ENCODE measurements around the gene HS6ST3.

HS6ST3 gene

DNA sequence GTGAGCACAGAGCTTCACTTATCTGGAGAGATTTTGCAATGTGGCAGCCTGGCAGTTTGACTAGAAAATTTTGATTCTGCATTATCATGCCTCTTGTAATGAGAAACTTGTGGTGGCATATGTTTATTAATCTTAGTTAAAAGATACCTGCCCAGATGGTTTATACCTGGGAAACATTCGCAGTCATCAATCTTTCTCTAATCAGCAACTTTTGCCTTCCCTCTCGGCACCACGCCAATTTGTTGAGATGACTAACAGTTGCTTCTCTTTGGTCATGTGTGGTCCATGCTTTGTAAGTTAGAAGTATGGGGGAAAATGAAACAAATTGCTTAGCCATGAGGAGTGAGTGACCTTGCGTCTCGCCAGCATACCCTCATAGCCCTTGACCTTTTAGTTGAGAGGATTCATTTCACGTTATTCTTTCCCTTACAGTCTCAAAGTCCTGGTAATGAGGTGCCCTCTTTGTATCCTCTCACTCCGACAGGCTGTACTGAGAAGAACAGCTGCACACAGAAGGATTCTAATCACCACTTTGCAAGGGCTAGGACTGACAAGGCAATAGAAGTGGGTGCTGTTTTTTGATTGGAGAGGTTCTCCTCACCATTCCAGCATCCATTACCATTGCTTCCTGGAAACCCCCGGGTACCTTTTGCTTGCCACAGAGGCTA lies 703.0 kb downstream of the HS6ST3 start:
- Histone ChIP-seq H3K79me1 (replicated peaks; ENCODE audit: low read length, poor library complexity, severe bottlenecking) (no peaks in the 10 kb centered on the region), H3K9me3 (ENCODE audit: control insufficient read depth, low read length) (no peaks in the 10 kb centered on the region), H4K8ac (ENCODE audit: low read length) (no peak overlapping the region), H2AFZ (ENCODE audit: low read depth, low read length) (no peak overlapping the region), H3K18ac (ENCODE audit: low read depth in 1 of 2, low read length in 2 of 2) (no peak overlapping the region), H3K14ac (ENCODE audit: low read length in 2 of 2) (no peak overlapping the region), H3K4me1 (ENCODE audit: control insufficient read depth, insufficient read depth, low read depth, low read length) (no peaks in the 10 kb centered on the region), H2BK12ac (ENCODE audit: low read length in 2 of 2) (no peak overlapping the region), H3K23ac (ENCODE audit: low read length in 2 of 2) (no peak overlapping the region), H3K27ac (ENCODE audit: low read length, poor library complexity, severe bottlenecking) (no peak overlapping the region), H3K27me3 (ENCODE audit: control insufficient read depth in 1 of 2, insufficient read depth in 1 of 2, low read length in 2 of 2) (no peaks in the 10 kb centered on the region), H3K36me3 (ENCODE audit: control insufficient read depth in 1 of 2, insufficient read depth in 2 of 2, low read depth in 1 of 2, low read length in 2 of 2) (no peaks in the 10 kb centered on the region), H2BK120ac (ENCODE audit: low read depth, low read length) (no peak overlapping the region), H4K91ac (ENCODE audit: low read length) (no peak overlapping the region), H3K9ac (ENCODE audit: low read length) (no peak overlapping the region), H3K4me3 (ENCODE audit: insufficient read depth in 1 of 2, low read depth in 1 of 2, low read length in 2 of 2) (no peak overlapping the region), H2AK5ac (ENCODE audit: low read length, severe bottlenecking) (no peak overlapping the region), H3K4me2 (ENCODE audit: low read length, poor library complexity, severe bottlenecking) (no peak overlapping the region), H2BK5ac (ENCODE audit: low read depth, low read length, poor library complexity, severe bottlenecking) (no peak overlapping the region), H2BK15ac (ENCODE audit: low read depth, poor library complexity, severe bottlenecking) (no peak overlapping the region), H3K4ac (ENCODE audit: low read depth in 1 of 2, low read length in 2 of 2) (no peak overlapping the region)
- WGBS: 97% methylated on average over 6 of the region's 8 CpGs
- DNase-seq: no peak

- H3K27ac ChIP-seq (ENCODE audit: low read length, poor library complexity, severe bottlenecking): no peak overlapping the region
- H4K91ac ChIP-seq (ENCODE audit: low read length): no peak overlapping the region
- no peak overlapping the region for H2BK5ac ChIP-seq (ENCODE audit: low read depth, low read length, poor library complexity, severe bottlenecking)
- no peak overlapping the region for H3K4me3 ChIP-seq (ENCODE audit: insufficient read depth in 1 of 2, low read depth in 1 of 2, low read length in 2 of 2)
- H3K18ac ChIP-seq (ENCODE audit: low read depth in 1 of 2, low read length in 2 of 2): no peak overlapping the region
- H3K9ac ChIP-seq (ENCODE audit: low read length): no peak overlapping the region
- no peak overlapping the region for H2BK120ac ChIP-seq (ENCODE audit: low read depth, low read length)
- H2BK12ac ChIP-seq (ENCODE audit: low read length in 2 of 2): no peak overlapping the region
- no peaks in the 10 kb centered on the region for H3K79me1 ChIP-seq (replicated peaks; ENCODE audit: low read length, poor library complexity, severe bottlenecking)
- H3K4me2 ChIP-seq (ENCODE audit: low read length, poor library complexity, severe bottlenecking): no peak overlapping the region
- no peaks in the 10 kb centered on the region for H3K9me3 ChIP-seq (ENCODE audit: control insufficient read depth, low read length)
- no peak overlapping the region for H2AK5ac ChIP-seq (ENCODE audit: low read length, severe bottlenecking)
- H3K27me3 ChIP-seq (ENCODE audit: control insufficient read depth in 1 of 2, insufficient read depth in 1 of 2, low read length in 2 of 2): no peaks in the 10 kb centered on the region
- no peak overlapping the region for H4K8ac ChIP-seq (ENCODE audit: low read length)
- H3K23ac ChIP-seq (ENCODE audit: low read length in 2 of 2): no peak overlapping the region
- no peak overlapping the region for H3K14ac ChIP-seq (ENCODE audit: low read length in 2 of 2)
- H2BK15ac ChIP-seq (ENCODE audit: low read depth, poor library complexity, severe bottlenecking): no peak overlapping the region
- 88% methylated on average over 4 of the region's 4 CpGs for WGBS
- no peak for DNase-seq
- no peak overlapping the region for H2AFZ ChIP-seq (ENCODE audit: low read depth, low read length)
- no peaks in the 10 kb centered on the region for H3K36me3 ChIP-seq (ENCODE audit: control insufficient read depth in 1 of 2, insufficient read depth in 2 of 2, low read depth in 1 of 2, low read length in 2 of 2)
- H3K4ac ChIP-seq (ENCODE audit: low read depth in 1 of 2, low read length in 2 of 2): no peak overlapping the region
- no peaks in the 10 kb centered on the region for H3K4me1 ChIP-seq (ENCODE audit: control insufficient read depth, insufficient read depth, low read depth, low read length)
Observed at GRCh38 chr13:96793404-96793755, 703.5 kb downstream of the HS6ST3 start.

- no peaks in the 10 kb centered on the region for H3K36me3 ChIP-seq (ENCODE audit: control insufficient read depth in 1 of 2, insufficient read depth in 2 of 2, low read depth in 1 of 2, low read length in 2 of 2)
- no peak overlapping the region for H2BK5ac ChIP-seq (ENCODE audit: low read depth, low read length, poor library complexity, severe bottlenecking)
- no peak overlapping the region for H3K27ac ChIP-seq (ENCODE audit: low read length, poor library complexity, severe bottlenecking)
- H2BK120ac ChIP-seq (ENCODE audit: low read depth, low read length): no peak overlapping the region
- H2AFZ ChIP-seq (ENCODE audit: low read depth, low read length): no peak overlapping the region
- no peak for DNase-seq
- no peak overlapping the region for H3K4me2 ChIP-seq (ENCODE audit: low read length, poor library complexity, severe bottlenecking)
- H3K27me3 ChIP-seq (ENCODE audit: control insufficient read depth in 1 of 2, insufficient read depth in 1 of 2, low read length in 2 of 2): no peaks in the 10 kb centered on the region
- H3K9ac ChIP-seq (ENCODE audit: low read length): no peak overlapping the region
- no peak overlapping the region for H3K14ac ChIP-seq (ENCODE audit: low read length in 2 of 2)
- H3K4ac ChIP-seq (ENCODE audit: low read depth in 1 of 2, low read length in 2 of 2): no peak overlapping the region
- H2AK5ac ChIP-seq (ENCODE audit: low read length, severe bottlenecking): no peak overlapping the region
- H3K18ac ChIP-seq (ENCODE audit: low read depth in 1 of 2, low read length in 2 of 2): no peak overlapping the region
- H3K9me3 ChIP-seq (ENCODE audit: control insufficient read depth, low read length): no peaks in the 10 kb centered on the region
- no peak overlapping the region for H3K4me3 ChIP-seq (ENCODE audit: insufficient read depth in 1 of 2, low read depth in 1 of 2, low read length in 2 of 2)
- no peaks in the 10 kb centered on the region for H3K79me1 ChIP-seq (replicated peaks; ENCODE audit: low read length, poor library complexity, severe bottlenecking)
- no peak overlapping the region for H2BK15ac ChIP-seq (ENCODE audit: low read depth, poor library complexity, severe bottlenecking)
- no peak overlapping the region for H2BK12ac ChIP-seq (ENCODE audit: low read length in 2 of 2)
- H3K4me1 ChIP-seq (ENCODE audit: control insufficient read depth, insufficient read depth, low read depth, low read length): no peaks in the 10 kb centered on the region
- no peak overlapping the region for H4K8ac ChIP-seq (ENCODE audit: low read length)
- no peak overlapping the region for H3K23ac ChIP-seq (ENCODE audit: low read length in 2 of 2)
- no peak overlapping the region for H4K91ac ChIP-seq (ENCODE audit: low read length)
Observed at GRCh38 chr13:96794669-96795068, 704.8 kb downstream of the HS6ST3 start.

GRCh38 chr13:96795670-96796069 lies 705.8 kb downstream of the HS6ST3 start:
- no peak overlapping the region for H2BK120ac ChIP-seq (ENCODE audit: low read depth, low read length)
- no peak overlapping the region for H2AFZ ChIP-seq (ENCODE audit: low read depth, low read length)
- 100% methylated on average over 1 of the region's 2 CpGs for WGBS

More at GRCh38 chr13:96795670-96796069, 705.8 kb downstream of the HS6ST3 start:
- no peak overlapping the region for H3K9ac ChIP-seq (ENCODE audit: low read length)
- H3K36me3 ChIP-seq (ENCODE audit: control insufficient read depth in 1 of 2, insufficient read depth in 2 of 2, low read depth in 1 of 2, low read length in 2 of 2): no peaks in the 10 kb centered on the region
- no peak overlapping the region for H3K23ac ChIP-seq (ENCODE audit: low read length in 2 of 2)
- no peaks in the 10 kb centered on the region for H3K4me1 ChIP-seq (ENCODE audit: control insufficient read depth, insufficient read depth, low read depth, low read length)
- no peak overlapping the region for H2BK5ac ChIP-seq (ENCODE audit: low read depth, low read length, poor library complexity, severe bottlenecking)
- no peak overlapping the region for H3K14ac ChIP-seq (ENCODE audit: low read length in 2 of 2)
- H3K27ac ChIP-seq (ENCODE audit: low read length, poor library complexity, severe bottlenecking): no peak overlapping the region
- H2BK15ac ChIP-seq (ENCODE audit: low read depth, poor library complexity, severe bottlenecking): no peak overlapping the region
- no peak overlapping the region for H3K4ac ChIP-seq (ENCODE audit: low read depth in 1 of 2, low read length in 2 of 2)
- no peaks in the 10 kb centered on the region for H3K79me1 ChIP-seq (replicated peaks; ENCODE audit: low read length, poor library complexity, severe bottlenecking)
- H2BK12ac ChIP-seq (ENCODE audit: low read length in 2 of 2): no peak overlapping the region
- no peaks in the 10 kb centered on the region for H3K27me3 ChIP-seq (ENCODE audit: control insufficient read depth in 1 of 2, insufficient read depth in 1 of 2, low read length in 2 of 2)
- no peak overlapping the region for H4K91ac ChIP-seq (ENCODE audit: low read length)
- H4K8ac ChIP-seq (ENCODE audit: low read length): no peak overlapping the region
- no peak overlapping the region for H2AK5ac ChIP-seq (ENCODE audit: low read length, severe bottlenecking)
- H3K4me2 ChIP-seq (ENCODE audit: low read length, poor library complexity, severe bottlenecking): no peak overlapping the region
- no peak for DNase-seq
- no peak overlapping the region for H3K4me3 ChIP-seq (ENCODE audit: insufficient read depth in 1 of 2, low read depth in 1 of 2, low read length in 2 of 2)
- H3K18ac ChIP-seq (ENCODE audit: low read depth in 1 of 2, low read length in 2 of 2): no peak overlapping the region
- H3K9me3 ChIP-seq (ENCODE audit: control insufficient read depth, low read length): peaks cover 2% of the 10 kb centered on the region
